Cardiac muscle cell (in vitro differentiated cells and primary cell): Measurements from ENCODE around the gene SNTB2. TPM values are rescaled to one million over a fixed set of nuclear protein-coding genes. Genes with fewer than 3 reads are reported as not detected.
"Not testable (repeated sequence)": the region's sequence is repeated elsewhere in the genome, so short reads cannot be mapped to it uniquely, and the experiment has no call there.

ENCODE experiments used
- DNase-seq, 2 donors: peaks; one replicate each; pipeline versions ENCODE4 v3.0.0 to v3.0.0-alpha.2; 2010 to 2017; ENCODE audit warnings: low read depth in 1 of 2, low spot score in 1 of 2
- H3K27ac ChIP-seq: fragments of 200-600 bp; sonication (generic); 2 replicates; pipeline ENCODE4 v1.5.1; 2016
- H3K27me3 ChIP-seq: fragments of 200-600 bp; sonication (generic); 2 replicates; pipeline ENCODE4 v1.6.0; 2016; ENCODE audit warnings: control low read depth
- H3K36me3 ChIP-seq: fragments of 200-600 bp; sonication (generic); 2 replicates; pipeline ENCODE4 v1.5.1; 2016; ENCODE audit warnings: control low read depth
- H3K4me1 ChIP-seq: fragments of 200-600 bp; sonication (generic); 2 replicates; pipeline ENCODE4 v1.8.1; 2017; ENCODE audit warnings: low read depth, mild to moderate bottlenecking, mixed run types
- H3K4me3 ChIP-seq: fragments of 200-600 bp; sonication (generic); 2 replicates; pipeline ENCODE4 v1.5.1; 2016; ENCODE audit warnings: mild to moderate bottlenecking
- H3K9me3 ChIP-seq: fragments of 200-600 bp; sonication (generic); 2 replicates; pipeline ENCODE4 v1.5.1; 2017; ENCODE audit warnings: low read depth, mild to moderate bottlenecking, control low read depth
- polyA plus RNA-seq: library from polyadenylated mRNA; unstranded; fragments of >200 nt; fragmentation: Nextera tagmentation; extraction: Ambion mirVana; gene quantifications from 2 replicates; pipeline ENCODE4 v1.2.1, GENCODE V29; 2016
- total RNA-seq: library from RNA; depleted of rRNA; stranded (reverse); fragments of >200 nt; gene quantifications from 2 replicates; pipeline ENCODE4 v1.2.3, GENCODE V29; 2016
- TF ChIP-seq, protein P1 (sequence below): IDR thresholded peaks from 2 replicates; pipeline ENCODE4 v1.5.1; 2012; ENCODE audit warnings: low read depth, mild to moderate bottlenecking, low read length

The SNTB2 gene
- total RNA-seq (17.1 and 35.7 TPM in 2 replicates), polyA plus RNA-seq (12.7 and 18.6 TPM in 2 replicates)

DNA sequence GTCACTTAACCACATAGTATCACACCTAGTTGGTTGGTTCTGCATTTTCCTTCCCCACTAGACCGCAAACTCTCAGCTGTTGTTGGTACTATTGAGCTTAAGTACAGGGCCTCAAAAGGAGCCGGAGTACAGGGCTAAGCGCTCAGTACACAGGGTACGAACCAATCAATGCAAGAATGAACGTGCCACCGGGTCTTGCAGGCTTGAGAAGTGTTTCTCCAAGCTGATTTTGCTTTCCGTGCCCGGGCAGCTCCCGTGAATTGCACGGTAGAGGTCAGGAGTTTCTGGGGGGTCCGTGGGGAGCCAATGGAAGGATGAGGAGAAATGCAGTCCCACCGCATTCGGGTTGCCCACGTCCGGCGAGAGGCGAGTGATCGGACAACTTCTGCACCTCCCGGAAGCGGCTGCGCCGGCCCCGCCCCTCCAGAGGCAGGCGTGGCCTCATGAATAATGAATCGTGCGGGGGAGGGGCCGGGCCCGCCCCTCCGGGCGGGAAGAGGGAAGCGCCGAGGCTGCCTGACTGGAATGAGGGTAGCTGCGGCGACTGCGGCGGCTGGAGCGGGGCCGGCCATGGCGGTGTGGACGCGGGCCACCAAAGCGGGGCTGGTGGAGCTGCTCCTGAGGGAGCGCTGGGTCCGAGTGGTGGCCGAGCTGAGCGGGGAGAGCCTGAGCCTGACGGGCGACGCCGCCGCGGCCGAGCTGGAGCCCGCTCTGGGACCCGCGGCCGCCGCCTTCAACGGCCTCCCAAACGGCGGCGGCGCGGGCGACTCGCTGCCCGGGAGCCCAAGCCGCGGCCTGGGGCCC lies at the start of gene SNTB2:
SNTB2 (plus strand) TSS at position 523 of the 804 bp plus-strand sequence; CDS start at position 526, 3 bp downstream.
- Histone ChIP-seq H3K27ac (peak within 1 kb of the TSS; percentile 78), H3K27me3 (no peaks in the 10 kb centered on the region), H3K4me1 (peaks cover 12% of the 10 kb centered on the region), H3K9me3 (no peaks in the 10 kb centered on the region), H3K36me3 (no peaks in the 10 kb centered on the region), H3K4me3 (peak within 1 kb of the TSS; percentile 60)
- DNase-seq: peak; percentile 91 to 96
- TF ChIP-seq, protein P1, sequence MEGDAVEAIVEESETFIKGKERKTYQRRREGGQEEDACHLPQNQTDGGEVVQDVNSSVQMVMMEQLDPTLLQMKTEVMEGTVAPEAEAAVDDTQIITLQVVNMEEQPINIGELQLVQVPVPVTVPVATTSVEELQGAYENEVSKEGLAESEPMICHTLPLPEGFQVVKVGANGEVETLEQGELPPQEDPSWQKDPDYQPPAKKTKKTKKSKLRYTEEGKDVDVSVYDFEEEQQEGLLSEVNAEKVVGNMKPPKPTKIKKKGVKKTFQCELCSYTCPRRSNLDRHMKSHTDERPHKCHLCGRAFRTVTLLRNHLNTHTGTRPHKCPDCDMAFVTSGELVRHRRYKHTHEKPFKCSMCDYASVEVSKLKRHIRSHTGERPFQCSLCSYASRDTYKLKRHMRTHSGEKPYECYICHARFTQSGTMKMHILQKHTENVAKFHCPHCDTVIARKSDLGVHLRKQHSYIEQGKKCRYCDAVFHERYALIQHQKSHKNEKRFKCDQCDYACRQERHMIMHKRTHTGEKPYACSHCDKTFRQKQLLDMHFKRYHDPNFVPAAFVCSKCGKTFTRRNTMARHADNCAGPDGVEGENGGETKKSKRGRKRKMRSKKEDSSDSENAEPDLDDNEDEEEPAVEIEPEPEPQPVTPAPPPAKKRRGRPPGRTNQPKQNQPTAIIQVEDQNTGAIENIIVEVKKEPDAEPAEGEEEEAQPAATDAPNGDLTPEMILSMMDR: no peak

DNA sequence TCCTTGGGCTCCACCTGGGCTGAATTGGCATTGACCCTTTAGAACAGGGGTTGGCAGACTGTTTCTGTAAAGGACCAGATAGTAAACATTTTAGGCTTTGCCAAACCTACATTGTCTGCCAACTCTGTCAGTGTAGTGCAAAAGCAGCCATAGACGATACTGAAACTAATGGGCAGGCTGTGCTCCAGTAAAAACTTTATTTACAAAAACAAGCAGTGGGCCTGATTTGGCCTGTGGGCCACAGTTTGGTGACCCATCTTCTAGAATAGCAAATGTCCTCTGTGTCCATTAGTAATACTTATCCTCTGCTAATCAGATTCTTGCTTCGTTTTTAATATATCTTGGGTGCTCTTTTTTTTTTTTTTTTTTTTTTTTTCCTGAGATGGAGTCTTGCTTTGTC lies 48.4 kb upstream of the SNTB2 start:
- Histone ChIP-seq H3K4me1 (no peaks in the 10 kb centered on the region), H3K36me3 (peaks cover 37% of the 10 kb centered on the region), H3K4me3 (no peak overlapping the region), H3K27me3 (no peaks in the 10 kb centered on the region), H3K27ac (no peak overlapping the region), H3K9me3 (no peaks in the 10 kb centered on the region)
- no peak for DNase-seq
- TF ChIP-seq, protein P1: no peak

DNA sequence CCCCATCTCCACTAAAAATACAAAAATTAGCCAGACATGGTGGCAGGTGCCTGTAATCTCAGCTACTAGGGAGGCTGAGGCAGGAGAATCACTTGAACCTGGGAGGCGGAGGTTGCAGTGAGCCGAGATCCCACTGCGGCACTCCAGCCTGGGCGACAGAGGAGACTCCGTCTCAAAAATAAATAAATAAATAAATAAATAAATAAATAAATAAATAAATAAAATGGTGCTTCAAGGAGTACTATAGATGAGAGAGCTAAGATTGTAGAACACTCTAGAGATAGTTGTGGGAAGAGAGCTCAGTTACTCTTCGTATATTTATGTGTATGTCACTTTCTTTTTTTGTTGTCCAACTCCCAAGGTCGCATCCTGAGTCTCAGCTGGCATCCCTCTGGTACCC lies 47.5 kb upstream of the SNTB2 start:
- not testable (repeated sequence) for H3K4me3 ChIP-seq, H3K4me1 ChIP-seq, H3K9me3 ChIP-seq, H3K27me3 ChIP-seq, H3K27ac ChIP-seq, DNase-seq
- peaks cover 43% of the 10 kb centered on the region for H3K36me3 ChIP-seq

DNA sequence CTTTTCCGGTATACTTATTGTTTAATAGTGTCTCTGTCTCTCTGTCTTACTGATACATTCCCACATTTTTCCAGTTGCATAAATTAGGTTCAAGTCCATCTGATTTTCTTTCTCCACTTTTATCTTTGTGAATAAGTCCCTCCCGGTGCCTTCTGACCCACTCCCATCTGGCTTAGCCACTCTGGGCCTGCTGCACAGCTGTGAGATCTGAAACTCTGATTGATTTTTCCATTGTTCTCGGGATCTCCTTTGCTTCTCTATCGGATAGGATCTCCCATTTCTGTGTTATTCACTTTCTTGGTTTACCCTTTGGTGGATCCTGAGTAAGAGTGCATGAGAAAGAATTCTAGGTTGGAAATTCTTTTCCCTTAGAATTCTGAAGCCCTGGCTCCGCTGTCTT lies 46.0 kb upstream of the SNTB2 start:
- no peaks in the 10 kb centered on the region for H3K9me3 ChIP-seq
- H3K27ac ChIP-seq: no peak overlapping the region
- H3K27me3 ChIP-seq: no peaks in the 10 kb centered on the region
- TF ChIP-seq, protein P1: no peak
- DNase-seq: no peak
- H3K36me3 ChIP-seq: peaks cover 54% of the 10 kb centered on the region
- no peak overlapping the region for H3K4me3 ChIP-seq
- H3K4me1 ChIP-seq: no peaks in the 10 kb centered on the region

DNA sequence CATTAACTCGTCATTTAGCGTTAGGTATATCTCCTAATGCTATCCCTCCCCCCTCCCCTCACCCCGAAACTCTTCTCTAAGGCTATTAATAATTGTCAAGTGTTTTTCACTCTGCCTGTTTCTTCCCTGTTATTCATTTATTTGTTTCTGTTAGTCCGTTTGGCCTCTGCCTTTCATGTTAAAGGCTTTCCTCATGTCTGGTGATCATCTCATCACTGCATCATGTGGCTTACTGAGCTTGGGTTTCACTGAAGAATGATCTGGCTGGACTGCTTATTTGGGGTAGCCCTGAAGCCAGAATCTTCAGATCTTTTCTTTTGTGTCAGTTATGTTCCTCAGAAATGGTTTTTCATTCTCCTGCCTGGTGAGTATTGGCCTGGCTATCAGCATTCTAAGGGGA lies 45.0 kb upstream of the SNTB2 start:
- Histone ChIP-seq H3K4me1 (no peaks in the 10 kb centered on the region), H3K27me3 (no peaks in the 10 kb centered on the region), H3K36me3 (peaks cover 54% of the 10 kb centered on the region), H3K9me3 (no peaks in the 10 kb centered on the region), H3K4me3 (no peak overlapping the region), H3K27ac (no peak overlapping the region)
- no peak for DNase-seq
- TF ChIP-seq, protein P1: no peak

DNA sequence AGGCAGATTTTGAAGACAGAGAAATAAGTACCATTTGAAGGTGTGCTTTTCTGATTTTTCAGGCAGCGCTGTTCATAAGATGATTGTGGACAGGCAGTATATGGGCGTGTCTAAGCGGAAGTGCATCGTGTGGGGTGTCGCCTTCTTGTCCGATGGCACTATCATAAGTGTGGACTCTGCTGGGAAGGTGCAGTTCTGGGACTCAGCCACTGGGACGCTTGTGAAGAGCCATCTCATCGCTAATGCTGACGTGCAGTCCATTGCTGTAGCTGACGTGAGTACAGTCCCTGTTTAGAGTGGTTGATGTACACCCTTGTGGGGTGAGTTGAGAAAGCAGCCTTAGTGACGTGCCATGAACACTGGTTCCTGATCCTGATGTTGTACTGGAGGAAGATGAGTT lies 43.8 kb upstream of the SNTB2 start:
- DNase-seq: no peak
- Histone ChIP-seq H3K4me3 (no peak overlapping the region), H3K27me3 (no peaks in the 10 kb centered on the region), H3K9me3 (no peaks in the 10 kb centered on the region), H3K36me3 (peaks cover 51% of the 10 kb centered on the region), H3K4me1 (no peaks in the 10 kb centered on the region), H3K27ac (no peak overlapping the region)
- TF ChIP-seq, protein P1: no peak
